T-helper 1 cell treated with Interleukin-12 subunit alpha and Interleukin-12 subunit beta and Interleukin-4 antibody, amounts not matched to agents 30 ng/mL and 1 ng/mL, for 36 hours (primary cell): ENCODE results near the gene FRAS1. TPM values are rescaled to one million over a fixed set of nuclear protein-coding genes. Genes with fewer than 3 reads are reported as not detected.
"Not testable (repeated sequence)": the region's sequence is repeated elsewhere in the genome, so short reads cannot be mapped to it uniquely, and the experiment has no call there.

Experiments used
- intact Hi-C: fragments of 100-400 bp; cut with micrococcal nuclease; formaldehyde crosslinking; loops from one replicate; pipeline ENCODE4 v1.15.1; 2024
- total RNA-seq: library from RNA; stranded (reverse); gene quantifications from 2 replicates; pipeline ENCODE4 v1.2.3, GENCODE V29; 2022

FRAS1 gene
- total RNA-seq, 1 donor from 2014 or later = not detected

DNA sequence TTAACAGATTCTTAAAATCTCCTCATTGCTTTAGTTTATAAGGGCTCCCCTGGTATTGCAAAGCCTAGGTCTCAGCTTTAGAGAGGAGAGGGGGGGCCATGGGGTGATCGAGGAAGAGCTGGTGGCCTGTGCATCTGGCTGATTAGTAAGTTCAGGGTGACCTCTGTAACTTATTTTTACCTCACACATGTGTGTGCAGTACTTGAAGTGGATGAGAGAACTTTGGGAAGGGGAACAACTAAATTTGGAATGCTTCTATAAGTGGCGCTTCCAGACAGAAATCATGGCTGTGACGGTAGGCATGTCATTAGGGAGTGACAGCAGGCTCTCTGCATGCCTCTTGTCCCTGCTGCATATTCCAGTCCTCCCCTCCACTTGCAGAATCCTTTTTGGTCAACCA lies 41.9 kb downstream of the FRAS1 start:
- intact Hi-C loops = no loop called here

DNA sequence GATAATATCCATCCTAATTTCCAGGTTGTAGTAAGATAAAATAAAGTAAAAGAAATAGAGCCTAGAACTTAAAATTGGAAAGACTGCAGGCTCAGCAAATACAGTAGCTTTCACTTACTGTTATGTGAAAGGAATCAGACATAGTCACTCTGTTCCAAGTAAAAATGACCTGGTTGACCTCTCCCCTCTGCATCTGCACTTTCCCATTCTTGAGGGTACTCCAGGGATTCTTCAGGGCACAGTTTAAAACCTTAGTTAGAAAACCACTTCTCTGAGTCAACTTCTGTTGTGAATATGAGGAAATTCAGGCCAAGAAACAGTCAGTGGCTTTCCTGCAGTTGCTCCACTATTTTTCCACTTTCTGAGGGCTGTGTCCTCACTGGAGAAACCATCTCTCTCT lies 42.9 kb downstream of the FRAS1 start:
- intact Hi-C loops = no loop called here

DNA sequence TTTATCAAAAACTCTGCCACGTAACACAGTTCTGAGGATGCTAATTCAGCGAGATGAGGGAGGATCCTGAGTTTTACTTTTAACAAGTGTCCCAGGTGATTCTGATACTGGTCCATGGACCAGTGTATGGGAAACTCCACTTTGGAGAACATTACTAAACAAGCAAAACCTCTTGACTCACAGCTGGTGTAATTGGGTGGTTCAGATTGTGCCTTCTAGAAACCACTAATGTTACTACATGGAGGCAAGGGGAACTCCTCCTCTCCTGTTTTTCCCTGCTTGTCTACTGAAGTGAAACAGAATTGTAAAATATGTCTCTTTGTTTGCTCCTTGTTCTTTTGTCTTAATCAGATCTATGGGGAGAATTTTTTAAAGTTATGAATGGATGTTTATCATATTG lies 62.6 kb downstream of the FRAS1 start:
- intact Hi-C loops = no loop called here

DNA sequence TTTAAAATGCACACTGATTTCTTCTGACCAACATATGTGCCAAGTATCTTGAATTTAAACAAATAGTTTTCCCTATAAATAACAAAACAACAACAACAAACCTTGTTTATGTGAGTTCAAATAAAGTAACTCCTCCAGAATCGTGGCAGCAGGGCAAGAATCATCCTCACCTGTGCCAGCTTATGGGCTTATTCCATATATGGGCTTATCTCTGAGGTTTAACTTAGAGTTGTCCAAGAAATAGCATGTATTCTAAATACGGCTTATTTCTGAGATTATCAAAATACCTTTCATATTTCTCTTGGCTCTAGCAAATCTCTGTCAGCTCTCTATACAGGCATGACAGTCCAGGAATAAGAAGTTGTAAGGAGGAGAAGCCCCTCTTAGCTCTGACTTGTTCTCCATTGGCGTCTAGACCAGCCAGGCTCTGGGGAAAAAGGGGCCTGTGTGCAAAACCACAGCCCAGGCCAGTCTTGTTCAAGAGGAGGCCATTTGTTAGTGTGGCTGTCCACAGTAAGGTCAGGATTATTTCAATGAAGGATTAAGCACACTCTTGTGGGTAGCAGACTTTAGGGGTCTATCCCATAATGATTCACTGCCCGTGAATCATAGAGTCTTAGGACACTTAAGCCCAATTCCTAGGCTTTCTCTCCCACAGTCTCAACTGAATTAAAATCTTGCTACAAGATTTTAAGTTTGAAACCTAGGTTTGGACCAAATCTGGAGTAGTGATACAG lies 63.2 kb downstream of the FRAS1 start:
- intact Hi-C loops = no loop called here

DNA sequence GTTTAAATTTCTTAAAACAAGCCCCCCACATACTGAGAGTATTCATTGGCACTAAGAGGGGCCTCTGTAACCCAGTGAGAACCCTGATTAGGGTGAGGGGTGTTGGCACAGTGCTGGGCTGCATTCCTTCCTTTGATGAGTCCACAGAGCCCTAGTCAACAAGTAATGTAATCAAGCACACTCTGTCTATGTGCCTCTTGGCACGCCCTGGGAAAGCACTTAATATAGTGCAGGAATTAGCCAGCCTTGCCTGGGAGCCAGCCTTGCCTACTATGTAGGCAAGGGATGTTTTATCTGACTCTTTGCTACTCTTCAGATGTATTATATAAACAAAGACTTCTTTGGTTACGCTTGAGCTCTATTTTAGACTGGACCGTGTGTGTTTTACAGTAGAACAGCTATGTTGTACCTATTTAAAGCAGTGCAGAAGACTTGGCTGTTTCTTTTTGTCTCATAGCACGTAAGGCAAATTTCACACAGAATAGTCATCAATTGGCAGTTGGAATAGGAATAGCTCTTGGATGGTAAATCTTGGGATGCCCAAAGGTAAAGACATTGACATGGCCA lies 64.3 kb downstream of the FRAS1 start:
- intact Hi-C loops = no loop called here

DNA sequence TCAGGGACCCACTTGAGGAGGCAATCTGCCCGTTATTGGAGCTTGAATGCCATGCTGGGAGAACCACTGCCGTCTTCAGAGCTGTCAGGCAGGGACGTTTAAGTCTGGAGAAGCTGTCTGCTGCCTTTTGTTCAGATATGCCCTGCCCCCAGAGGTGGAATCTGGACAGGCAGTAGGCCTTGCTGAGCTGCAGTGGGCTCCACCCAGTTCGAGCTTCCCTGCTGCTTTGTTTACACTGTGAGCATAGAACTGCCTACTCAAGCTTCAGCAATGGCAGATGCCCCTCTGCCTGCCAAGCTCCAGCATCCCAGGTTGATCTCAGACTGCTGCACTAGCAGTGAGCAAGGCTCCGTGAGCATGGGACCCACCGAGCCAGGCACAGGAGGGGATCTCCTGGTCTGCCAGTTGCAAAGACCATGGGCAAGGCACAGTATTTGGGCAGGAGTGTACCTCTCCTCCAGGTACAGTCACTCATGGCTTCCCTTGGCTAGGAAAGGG lies 68.8 kb downstream of the FRAS1 start:
- intact Hi-C loops = not testable (repeated sequence)

DNA sequence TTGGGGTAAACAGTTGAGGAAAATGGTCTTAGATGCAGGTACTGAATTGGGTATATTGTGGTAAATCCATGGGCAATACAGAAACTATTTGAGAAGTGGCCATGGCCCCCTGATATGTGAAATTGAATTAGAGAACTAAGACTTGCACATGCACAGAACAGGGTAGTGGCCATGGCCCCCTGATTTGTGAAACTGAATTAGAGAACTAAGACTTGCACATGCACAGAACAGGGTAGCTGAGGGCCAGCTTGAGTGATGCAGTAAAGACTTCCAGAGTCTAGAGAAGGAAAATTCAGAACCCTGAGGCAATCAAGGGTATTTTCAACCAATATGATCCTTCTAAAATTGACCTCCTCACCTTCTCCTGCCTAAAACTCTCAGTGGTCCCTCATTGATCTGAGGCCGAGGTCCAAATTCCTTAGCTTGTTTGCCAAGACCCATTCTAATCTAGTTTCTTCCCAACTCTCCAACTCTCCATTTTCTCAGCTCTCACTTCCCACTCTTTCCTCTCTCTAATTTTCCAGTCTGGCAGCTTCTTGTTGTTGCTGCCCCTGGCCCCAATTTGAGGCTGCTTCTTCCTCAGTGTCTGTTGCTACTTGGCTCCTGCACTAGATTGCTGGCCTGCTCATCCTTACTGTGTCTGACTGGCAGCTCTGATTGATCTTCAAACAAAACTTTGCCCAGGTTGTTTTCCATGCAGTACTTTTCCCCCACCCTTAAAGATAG lies 72.4 kb downstream of the FRAS1 start:
- intact Hi-C loops = no loop called here

DNA sequence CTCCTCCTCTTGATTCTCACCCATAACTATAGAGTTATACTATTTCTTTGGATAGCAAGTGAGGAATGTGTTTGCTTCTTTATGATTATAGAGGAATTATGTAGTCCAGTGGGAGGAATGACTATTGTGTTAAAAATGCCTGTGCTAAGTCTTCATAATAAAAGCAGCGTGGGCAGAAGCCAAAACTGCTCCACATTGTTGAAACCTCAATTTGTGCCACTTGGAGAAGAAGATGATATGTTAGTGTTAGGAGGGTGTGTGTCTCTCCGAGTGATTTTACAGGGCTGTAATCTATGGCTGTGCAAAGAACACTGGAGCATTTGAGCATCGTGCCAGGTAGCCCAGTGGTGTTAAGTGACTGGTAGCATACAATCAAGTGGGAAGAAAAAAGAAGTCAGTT lies 74.3 kb downstream of the FRAS1 start:
- intact Hi-C loops = no loop called here

DNA sequence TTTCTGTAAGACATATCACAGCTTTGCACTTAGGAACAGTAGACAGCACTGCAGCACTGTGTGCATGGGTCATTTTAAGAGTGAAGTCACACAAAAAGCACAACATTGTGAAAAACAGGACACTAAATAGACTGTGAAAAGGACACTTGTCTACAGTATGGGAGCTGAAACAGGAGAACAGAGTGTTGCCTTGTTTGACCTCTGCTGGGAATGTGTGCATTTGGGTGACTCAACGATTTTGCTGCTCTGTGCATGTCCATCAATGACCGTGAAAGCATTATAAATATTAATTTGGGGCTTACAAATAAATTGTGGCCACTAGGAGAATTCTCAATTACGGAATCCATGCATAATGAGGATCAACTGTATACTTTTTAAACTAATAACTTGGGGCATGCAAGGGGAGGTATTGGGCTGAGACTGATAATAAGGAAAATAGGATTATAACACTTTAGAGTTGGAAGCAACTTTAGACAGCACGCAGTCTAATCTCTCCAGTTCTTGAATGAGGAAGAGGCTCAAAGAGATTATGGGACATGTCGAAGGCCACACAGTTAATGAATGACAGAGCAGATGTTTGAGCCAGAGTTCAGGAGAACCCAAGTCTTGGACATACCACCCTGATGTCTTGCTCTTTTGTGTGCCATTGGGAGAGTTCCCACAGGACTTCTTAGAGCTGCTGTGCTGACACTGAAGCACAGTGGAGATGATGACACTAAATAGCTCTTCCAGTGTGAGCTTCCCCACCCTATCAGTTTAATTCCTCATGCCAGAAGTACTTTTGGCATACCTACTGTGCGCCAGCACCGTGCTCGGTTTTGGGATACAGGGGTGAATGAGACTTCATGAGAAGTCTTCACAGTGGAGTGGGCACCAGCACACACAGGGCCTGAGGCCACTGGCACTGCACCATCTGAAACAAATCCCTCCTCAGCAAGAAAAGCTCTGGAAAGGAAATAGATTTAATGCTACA lies 79.3 kb downstream of the FRAS1 start:
- intact Hi-C loops = no loop called here

DNA sequence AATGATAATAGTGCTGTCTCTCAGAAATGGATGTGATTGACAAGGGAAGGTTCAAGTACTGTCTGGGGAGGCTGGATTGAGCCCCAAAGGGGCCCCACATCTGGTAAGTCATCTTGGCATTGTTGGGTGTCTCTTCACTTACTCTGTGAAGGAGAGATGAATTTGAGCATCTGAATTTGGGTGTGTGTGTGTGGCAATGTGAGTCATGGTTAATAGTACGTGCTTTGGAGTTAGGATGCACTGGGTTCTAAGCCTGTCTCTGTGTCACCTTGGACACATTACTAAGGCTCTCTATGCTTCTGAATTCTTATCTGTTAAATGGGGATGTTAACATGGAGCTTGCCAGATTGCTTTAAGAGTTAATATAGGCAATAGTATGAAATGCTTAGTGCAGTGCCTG lies 80.4 kb downstream of the FRAS1 start:
- intact Hi-C loops = no loop called here

DNA sequence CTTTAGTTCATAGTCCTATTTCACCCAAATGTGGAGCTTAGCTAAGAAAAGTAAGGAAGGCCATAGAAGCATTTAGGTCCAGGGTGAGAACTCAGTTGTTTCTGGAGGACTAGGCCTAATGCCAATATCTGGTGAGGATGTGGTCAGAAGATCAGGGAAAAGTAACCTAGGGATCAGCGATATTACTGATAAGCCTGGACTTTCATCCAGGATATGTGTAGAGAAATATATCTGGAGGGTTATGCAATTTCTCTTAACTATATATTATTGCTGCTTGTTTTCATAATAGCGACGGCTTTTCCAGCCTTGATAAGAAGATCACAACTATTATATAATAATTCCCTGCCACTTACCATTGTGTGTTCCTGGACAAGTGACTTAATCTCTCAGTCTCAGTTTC lies 81.1 kb downstream of the FRAS1 start:
- intact Hi-C loops = no loop called here

DNA sequence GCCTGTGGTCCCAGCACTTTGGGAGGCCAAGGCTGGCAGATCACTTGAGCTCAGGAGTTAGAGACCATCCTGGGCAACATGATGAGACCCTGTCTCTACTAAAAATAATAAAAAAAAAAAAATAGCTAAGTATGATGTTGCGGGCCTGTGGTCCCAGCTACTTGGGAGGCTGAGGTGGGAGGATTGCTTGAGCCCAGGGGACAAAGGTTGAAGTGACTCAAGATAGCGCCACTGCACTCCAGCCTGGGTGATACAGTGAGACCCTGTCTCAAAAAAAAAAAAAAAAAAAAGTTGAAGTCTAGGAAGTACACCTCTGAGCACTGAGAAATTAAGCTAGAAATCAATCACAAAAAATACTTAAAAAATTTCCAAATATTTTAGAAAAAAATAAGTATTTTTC lies 86.5 kb downstream of the FRAS1 start:
- intact Hi-C loops = no loop called here

DNA sequence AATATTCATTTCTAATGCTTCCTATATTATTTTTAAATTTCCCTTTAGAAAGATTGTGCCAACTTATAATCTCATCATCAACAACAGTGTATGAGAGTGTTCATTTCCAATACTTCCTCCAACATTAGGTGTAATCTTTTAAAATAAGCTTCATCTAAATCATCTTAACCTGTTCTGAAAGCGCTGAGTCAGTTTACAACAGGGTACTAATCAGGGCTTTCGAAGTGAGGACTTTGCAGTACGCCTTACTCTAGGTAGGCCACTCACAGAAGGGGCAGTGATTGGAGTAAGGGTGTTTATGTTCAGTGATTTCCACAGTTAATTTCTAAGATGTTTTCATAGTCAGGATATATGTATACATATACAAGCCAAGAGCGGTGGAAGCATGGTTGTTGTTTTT lies 87.9 kb downstream of the FRAS1 start:
- intact Hi-C loops = no loop called here

DNA sequence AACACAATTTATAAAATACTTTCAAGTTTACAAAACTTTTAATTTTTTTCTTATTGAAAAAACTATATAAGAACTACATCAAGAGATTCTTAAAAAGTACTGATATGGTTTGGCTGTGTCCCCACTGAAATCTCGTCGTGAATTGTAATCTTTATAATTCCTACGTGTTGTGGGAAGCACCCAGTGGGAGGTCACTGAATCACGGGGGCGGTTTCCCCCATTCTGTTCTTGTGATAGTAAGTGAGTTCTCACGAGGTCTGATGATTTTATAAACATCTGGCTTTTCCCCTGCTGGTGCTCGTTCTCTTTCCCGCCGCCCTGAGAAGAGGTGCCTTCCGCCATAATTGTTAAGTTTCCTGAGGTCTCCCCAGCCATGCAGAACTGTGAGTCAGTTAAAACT lies 88.5 kb downstream of the FRAS1 start:
- intact Hi-C loops = no loop called here

DNA sequence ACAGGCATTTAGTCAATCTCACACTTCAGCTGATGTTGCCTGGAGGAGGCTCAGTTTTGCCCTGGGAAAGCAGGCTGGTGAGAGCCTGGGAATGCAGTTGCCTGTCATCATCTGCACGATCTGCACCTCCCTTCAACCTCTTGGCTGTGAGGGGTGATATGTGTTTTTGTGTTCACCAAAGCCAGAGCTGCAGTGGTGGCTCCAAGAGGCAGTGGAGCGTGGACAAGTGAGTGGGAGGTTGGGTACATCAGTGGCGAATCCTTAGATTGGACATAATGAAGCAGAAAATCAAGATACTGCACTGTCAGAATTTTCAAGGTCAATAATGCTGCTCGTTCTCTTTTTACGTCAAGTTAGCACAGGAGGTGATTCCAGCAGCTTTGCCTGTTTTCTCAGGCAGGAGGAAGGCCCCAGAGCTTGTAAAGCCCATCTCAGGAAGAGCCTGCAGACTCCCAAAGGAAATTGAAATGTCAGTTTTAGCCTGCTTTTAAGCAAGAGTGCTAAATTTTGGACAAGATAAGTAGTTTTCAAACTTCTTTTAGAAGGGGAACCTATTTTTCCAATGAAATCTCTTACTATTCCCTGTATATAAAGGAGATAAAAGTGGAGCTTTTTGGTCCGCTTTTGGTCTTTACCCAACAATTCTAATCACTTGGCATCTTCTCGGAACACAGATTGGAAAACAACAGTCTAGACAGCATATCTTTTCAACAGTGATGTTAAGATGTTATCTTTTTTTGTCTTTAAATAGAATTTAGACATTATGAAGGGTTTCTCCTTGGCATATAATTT lies 92.8 kb downstream of the FRAS1 start:
- intact Hi-C loops = no loop called here

DNA sequence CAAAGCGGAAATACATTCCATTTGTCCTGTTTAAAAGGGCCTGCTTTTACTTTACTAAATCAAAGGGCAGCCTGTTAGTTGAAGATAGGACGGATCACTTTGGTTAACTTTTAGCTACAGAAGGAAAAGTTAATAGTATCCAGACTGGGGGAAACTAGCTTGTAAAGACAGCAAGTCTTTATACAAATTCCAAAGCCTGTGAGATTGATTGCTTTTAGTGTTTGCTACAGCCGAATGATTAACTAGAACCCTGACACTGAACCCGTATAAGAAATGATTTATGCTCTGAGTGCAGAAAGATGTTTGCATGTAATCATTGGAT lies 93.4 kb downstream of the FRAS1 start:
- intact Hi-C loops = no loop called here

DNA sequence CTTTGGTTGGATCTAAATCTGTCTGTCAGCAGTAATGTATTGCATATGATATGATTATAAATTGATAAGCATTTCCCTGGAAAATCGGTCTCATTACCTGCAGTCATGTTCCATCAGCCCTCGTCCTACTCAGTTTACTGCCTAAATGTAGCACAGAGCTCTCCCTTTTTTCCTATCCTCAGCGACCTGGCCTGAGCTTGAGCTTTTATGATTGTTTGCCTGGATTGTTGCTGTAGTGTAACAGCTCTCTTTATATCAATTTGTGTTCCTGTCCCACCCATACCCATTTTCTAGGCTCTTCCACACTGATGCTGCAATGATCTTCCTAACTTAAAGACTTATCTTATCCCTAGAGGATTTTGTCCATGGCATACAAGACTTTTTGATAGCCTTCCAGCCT lies 95.7 kb downstream of the FRAS1 start:
- intact Hi-C loops = no loop called here

DNA sequence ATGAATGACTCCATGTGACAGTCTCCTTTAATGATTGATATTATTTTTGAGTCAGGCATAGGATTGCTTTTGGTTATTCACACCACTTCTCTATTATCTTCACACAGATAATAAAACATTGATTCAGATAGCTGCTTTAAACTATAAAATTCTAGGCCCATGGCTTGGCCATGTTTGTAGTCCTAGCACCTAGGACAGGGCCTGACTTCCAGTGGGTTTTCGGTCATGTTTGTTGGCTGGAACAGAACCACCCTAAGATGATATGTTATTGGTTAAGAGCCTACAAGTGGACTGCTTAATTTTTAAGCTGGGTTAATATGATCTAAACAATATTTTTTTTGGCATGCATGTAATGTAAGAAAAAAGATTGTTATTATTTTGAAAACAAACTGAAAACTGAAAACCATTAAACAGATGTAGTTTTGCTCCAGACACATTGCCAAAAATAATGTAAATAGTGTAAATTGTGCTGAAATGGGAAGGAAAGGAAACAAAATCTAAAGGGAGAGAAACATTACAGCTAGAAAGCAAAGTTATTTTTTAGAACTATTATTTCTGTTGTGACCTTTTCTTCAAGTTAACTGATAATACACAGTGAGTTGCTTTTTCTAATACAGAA lies 98.0 kb downstream of the FRAS1 start:
- intact Hi-C loops = no loop called here

DNA sequence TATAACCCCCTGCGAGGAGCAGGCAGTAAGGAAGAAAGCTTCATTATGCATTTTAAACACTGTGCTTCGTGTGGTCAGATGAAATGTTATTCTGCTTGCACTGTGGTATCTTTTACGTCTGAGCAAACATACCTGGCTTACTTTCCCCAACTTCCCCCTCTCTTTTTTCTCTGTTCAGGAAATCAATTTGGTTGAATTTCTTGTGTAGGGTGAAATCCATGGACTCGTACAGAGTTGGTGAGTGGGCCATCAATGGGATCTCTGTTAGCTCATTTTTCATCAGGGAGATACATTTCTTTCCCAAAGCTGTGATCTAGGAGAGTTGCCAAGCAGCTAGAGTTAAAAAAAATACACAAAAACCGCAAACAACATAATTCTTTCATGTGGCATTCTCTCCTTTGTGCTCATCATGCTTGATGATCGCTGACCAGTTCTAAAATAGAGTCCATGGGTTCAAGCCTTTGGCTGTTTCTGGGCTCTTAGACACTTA lies 98.5 kb downstream of the FRAS1 start:
- intact Hi-C loops = no loop called here

DNA sequence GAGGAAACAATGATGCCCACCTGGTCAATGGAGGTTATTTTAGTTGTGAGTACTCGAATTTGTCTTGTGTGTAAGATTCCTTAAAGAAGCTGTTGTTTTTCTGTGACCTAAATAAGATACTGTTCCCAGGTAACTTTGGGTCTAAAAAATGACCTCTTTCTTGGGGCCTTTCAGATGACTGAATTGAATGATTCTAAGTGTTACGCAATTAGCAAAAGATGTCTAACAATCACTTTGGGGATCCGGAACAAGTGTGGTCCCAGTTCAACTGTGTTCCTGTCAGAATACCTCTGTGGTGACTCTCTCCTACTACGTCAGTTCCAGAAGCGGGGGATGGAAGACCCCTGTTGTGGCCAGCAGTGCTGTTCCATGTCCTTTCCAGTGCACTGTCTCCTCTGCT lies 99.4 kb downstream of the FRAS1 start:
- intact Hi-C loops = no loop called here
